ENCODE measurements around the gene NYNRIN. TPM values are rescaled to one million over a fixed set of nuclear protein-coding genes. Genes with fewer than 3 reads are reported as not detected.

Gene NYNRIN
- total and polyA plus RNA-seq, 10 of the 15 experiments (the other 5 are each of a cell fraction or from before 2014, with no cell fraction given) = under 0.01 to 0.15 (median 0.01) TPM; not detected in 5

DNA sequence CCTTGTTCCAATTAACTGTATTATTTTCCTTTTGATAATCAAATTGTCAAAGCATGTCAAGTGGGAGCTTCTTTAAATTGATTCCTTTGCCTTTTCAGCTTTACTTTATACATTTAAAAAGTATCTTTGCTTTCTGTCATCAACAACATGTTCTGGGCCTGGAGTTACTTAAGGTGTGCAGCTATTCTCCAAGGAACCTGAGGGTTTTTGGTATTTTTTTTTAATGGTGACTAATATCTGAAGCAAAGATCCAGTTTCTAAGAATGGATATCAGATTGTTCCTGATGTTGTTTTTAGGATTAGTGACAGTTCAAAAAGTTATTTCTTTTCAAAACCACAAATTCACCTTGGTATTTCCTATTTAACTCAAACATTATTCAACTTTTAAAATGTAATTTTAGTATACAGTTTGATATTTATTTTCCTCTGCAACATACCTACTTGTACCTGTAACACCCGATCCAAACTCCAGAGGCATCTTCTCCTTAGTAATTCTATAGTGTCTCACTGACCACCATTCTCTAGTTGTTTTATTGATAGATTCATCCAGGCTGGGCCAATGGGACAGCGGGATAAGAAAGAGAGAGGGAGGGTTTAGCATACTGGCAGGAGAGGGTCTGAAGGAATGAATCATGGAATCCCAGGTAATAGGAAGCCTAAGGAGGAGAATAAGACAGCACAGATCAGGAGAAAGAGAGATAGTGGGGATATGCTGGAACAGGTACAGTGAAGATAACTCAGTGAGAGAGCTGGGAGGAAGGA lies 27.5 kb downstream of the NYNRIN start (continued):
- TF ChIP-seq, protein P1, sequence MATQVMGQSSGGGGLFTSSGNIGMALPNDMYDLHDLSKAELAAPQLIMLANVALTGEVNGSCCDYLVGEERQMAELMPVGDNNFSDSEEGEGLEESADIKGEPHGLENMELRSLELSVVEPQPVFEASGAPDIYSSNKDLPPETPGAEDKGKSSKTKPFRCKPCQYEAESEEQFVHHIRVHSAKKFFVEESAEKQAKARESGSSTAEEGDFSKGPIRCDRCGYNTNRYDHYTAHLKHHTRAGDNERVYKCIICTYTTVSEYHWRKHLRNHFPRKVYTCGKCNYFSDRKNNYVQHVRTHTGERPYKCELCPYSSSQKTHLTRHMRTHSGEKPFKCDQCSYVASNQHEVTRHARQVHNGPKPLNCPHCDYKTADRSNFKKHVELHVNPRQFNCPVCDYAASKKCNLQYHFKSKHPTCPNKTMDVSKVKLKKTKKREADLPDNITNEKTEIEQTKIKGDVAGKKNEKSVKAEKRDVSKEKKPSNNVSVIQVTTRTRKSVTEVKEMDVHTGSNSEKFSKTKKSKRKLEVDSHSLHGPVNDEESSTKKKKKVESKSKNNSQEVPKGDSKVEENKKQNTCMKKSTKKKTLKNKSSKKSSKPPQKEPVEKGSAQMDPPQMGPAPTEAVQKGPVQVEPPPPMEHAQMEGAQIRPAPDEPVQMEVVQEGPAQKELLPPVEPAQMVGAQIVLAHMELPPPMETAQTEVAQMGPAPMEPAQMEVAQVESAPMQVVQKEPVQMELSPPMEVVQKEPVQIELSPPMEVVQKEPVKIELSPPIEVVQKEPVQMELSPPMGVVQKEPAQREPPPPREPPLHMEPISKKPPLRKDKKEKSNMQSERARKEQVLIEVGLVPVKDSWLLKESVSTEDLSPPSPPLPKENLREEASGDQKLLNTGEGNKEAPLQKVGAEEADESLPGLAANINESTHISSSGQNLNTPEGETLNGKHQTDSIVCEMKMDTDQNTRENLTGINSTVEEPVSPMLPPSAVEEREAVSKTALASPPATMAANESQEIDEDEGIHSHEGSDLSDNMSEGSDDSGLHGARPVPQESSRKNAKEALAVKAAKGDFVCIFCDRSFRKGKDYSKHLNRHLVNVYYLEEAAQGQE (IDR thresholded peaks at IDR 0.05; ENCODE audit: low read depth, low read length) = no peak

DNA sequence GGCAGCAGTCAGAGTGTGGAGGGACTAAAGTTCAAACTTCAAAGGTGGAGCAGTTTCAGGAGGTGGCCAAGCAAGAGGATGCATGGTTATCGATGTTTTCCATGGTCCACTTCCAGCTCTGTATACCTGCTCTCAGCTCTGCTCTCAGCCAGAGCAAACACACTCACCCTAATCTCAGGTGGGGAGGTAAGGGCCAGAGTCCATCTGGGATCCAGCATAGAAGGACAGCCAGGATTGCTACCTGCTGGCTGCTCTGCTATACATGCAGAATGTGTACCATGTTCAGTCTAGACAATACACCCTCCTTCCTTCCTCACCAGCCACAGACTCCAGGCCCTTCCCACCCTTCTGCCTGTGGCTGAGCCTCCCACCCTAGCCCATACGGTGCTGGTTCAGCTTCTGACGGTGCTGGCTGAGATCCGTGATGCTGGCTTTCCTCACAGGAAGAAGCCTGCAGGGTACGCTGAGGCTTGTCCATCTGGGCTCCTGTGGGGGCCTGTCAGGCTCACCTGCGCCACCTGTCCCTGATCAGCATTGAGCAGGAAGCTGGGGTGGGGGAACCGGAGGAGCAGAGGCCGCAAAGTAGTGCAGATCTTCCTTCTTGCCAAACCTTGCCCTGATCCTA lies 28.2 kb downstream of the NYNRIN start:
- H3K4me1 ChIP-seq (ENCODE audit: control insufficient read depth, insufficient read depth, low read length) = peaks cover 8% of the 10 kb centered on the region
- FAIRE-seq = no peak

More for the DNA sequence above, 28.2 kb downstream of the NYNRIN start:
- RAD21 ChIA-PET (ENCODE audit: unreplicated experiment) = no interaction called here
- DNase-seq (ENCODE audit: low read depth, low spot score) (no peak), ATAC-seq (no peak)
- H3K4me2 ChIP-seq (ENCODE audit: control insufficient read depth, insufficient read depth) = no peak overlapping the region
- H3K9me3 ChIP-seq (replicated peaks; ENCODE audit: control insufficient read depth, insufficient read depth, low read length) = no peaks in the 10 kb centered on the region
- H3K79me2 ChIP-seq (ENCODE audit: control insufficient read depth, insufficient read depth, low read length) = peaks cover 25% of the 10 kb centered on the region
- in situ Hi-C loops (cut with MboI) = no loop called here
- no peak overlapping the region for H3K27ac ChIP-seq (ENCODE audit: control insufficient read depth, insufficient read depth)
- no peak overlapping the region for H2AFZ ChIP-seq (ENCODE audit: control insufficient read depth, low read depth, low read length)
- H3K9ac ChIP-seq (ENCODE audit: control insufficient read depth, insufficient read depth, low read length) = no peak overlapping the region
- H3K36me3 ChIP-seq (ENCODE audit: control insufficient read depth in 2 of 2, insufficient read depth in 2 of 2, low read length in 1 of 2) = no peaks in the 10 kb centered on the region; a peak in 1 of 4 replicates
- CTCF ChIA-PET = interaction anchor here (0.8 to 10.8 kb wide), 3 partner anchors 59 to 92 kb away, joined by 3 to 452 read pairs (median 27); partner anchors contain the start of genes ADCY4, NFATC4 and RIPK3
- SMC1A ChIA-PET (ENCODE audit: uncharacterized antibody, unreplicated experiment) = no interaction called here
- intact Hi-C loops (cut with micrococcal nuclease; ENCODE audit: unreplicated experiment) = no loop called here
- no peak overlapping the region for H3K4me3 ChIP-seq
- no peaks in the 10 kb centered on the region for H4K20me1 ChIP-seq (ENCODE audit: control insufficient read depth, insufficient read depth)
- no peak for TF ChIP-seq PML (IDR thresholded peaks at IDR 0.05; ENCODE audit: low read length)
- POLR2A ChIA-PET = interaction anchor here (1.0 kb wide), 1 partner anchor 87 kb away, joined by 3 read pairs; the partner anchor contains the start of gene RIPK3
- BruUV-seq (replicated peaks) = no TSS peak
- H3K27me3 ChIP-seq (replicated peaks in 1 of 2; ENCODE audit: control insufficient read depth in 2 of 2, insufficient read depth in 2 of 2, low read length in 1 of 2) = no peaks in the 10 kb centered on the region
- 66% methylated on average over 8 of the region's 8 CpGs for WGBS (ENCODE audit: insufficient coverage, insufficient replicate concordance, low lambda C conversion rate, missing lambda C conversion rate)
